ENCODE data around the gene MYL7.

DNA sequence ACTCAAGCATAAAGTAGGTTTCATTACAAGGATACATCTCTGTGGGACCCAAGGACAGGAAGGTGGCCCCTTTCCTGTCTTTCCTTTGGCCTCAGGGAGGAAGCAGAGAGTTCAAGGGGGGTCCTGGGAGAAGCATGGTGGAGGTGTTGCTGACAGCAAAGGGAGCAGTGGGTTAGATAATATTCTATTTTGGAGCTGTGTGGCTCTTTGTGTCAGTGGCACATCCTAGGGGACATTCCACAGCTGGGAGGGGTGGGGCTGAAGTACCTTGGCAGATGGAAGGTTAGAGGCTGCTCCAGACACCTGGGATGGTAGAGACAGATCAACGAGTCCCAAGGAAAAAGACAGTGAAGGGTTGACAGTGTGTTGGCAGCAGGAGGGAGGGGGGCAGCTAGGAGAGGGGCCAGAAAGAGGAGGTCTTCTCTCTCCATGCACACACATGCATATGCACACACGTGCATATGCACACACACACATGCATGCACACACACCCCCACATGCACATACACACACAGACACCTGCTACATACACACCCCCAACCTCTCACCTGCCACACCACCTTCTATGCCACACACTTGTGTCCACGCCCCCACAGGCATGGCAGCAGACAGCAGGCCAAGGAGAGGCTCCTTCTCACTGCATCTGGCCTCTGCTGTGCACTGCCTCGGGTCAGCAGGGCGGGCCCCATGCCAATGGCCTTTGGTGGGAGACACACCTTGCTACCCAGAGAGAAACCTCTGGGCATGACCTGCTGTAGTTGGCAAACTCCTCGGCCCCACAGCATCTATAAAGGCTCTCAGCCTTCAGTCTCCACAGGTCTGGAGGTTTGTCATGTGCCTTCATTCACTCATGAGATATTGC, 12.2 kb downstream of the MYL7 start:
- TF ChIP-seq CTCF (IDR thresholded peaks at IDR 0.05; ENCODE audit: low read depth, low read length, poor library complexity, severe bottlenecking) (peak; percentile 4), EZH2phosphoT487 (IDR thresholded peaks at IDR 0.05; ENCODE audit: borderline replicate concordance, low read length) (no peak)

All from DOHH2 (cell line).